SK-N-SH treated with all-trans-retinoic acid at 6 μM for 48 hours (cell line): ENCODE measurements around the gene RGS9.

Source experiments
- TOX ChIP-seq: fragments of 250-450 bp; sonication (Bioruptor Pico); IDR thresholded peaks from 2 replicates; pipeline ENCODE4 v1.8.0; 2021; ENCODE audit warnings: mild to moderate bottlenecking, moderate library complexity, borderline replicate concordance
- ZFP3 ChIP-seq: fragments of 250-450 bp; sonication (Bioruptor Pico); IDR thresholded peaks from 2 replicates; pipeline ENCODE4 v1.5.0; 2020; ENCODE audit warnings: mild to moderate bottlenecking, moderate library complexity
- ZFP30 ChIP-seq: fragments of 450-650 bp; formaldehyde crosslinking; IDR thresholded peaks from 2 replicates; pipeline ENCODE4 v1.5.0; 2022; ENCODE audit warnings: mild to moderate bottlenecking, moderate library complexity

DNA sequence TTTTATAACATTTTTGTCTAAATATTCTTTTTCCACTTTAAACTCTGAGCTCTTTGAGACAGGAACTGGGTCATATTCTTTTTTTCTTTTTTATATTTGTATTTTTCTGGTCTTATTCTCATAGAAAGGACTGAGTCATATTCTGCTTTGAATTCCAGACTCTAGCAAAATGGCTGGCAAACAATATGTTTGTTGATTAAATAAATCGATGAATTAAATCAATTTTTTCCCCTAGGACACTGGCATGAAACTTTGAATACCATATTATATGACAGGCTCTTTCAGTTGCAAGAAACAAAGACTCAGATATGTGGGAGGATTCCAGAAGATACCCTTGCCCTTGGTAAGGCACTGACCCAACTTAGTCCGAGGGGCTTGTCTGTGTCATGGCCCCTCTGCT lies 3.1 kb upstream of the RGS9 start:
- TF ChIP-seq ZFP30 (CRISPR knock-in tag) (no peak), ZFP3 (CRISPR knock-in tag) (no peak), TOX (no peak)
